Endothelial cell of umbilical vein (primary cell): ENCODE results near the gene CZIB.

Experiments
- CTCF ChIP-seq, 2 donors: IDR thresholded peaks; 1 replicate in 1 of 2; 2 replicates in 1 of 2; pipeline ENCODE4 v1.5.1; 2011; ENCODE audit warnings: low read length in 2 of 2, mild to moderate bottlenecking in 2 of 2, moderate library complexity in 2 of 2, control low read depth in 1 of 2, inconsistent platforms in 1 of 2, low read depth in 1 of 2; ENCODE audit not compliant: insufficient read depth in 1 of 2; ENCODE audit errors: extremely low read depth in 1 of 2
- EZH2 ChIP-seq: IDR thresholded peaks from 2 replicates; pipeline ENCODE4 v1.6.1; 2012; ENCODE audit warnings: borderline replicate concordance, low read depth, mild to moderate bottlenecking, moderate library complexity, low read length, inconsistent platforms; ENCODE audit not compliant: severe bottlenecking
- POLR2A ChIP-seq: IDR thresholded peaks from 2 replicates; pipeline ENCODE4 v1.6.1; 2012; ENCODE audit warnings: low read depth, mild to moderate bottlenecking, control low read depth, low read length
- POLR2AphosphoS5 ChIP-seq: IDR thresholded peaks from 2 replicates; pipeline ENCODE4 v1.6.1; 2012; ENCODE audit warnings: low read depth, mild to moderate bottlenecking, control low read depth, low read length, moderate library complexity; ENCODE audit not compliant: insufficient read depth

- TF ChIP-seq CTCF (IDR thresholded peaks at IDR 0.05; ENCODE audit: extremely low read depth in 1 of 2, insufficient read depth in 1 of 2, low read depth in 1 of 2, low read length in 2 of 2) = no peak
- no peak for TF ChIP-seq POLR2A
- no peak for TF ChIP-seq POLR2AphosphoS5
- TF ChIP-seq EZH2 = no peak
Measured at GRCh38 chr1:53242381-53242780, 21.9 kb upstream of the CZIB start.
